ENCODE data around the gene MAB21L1. TPM values are rescaled to one million over a fixed set of nuclear protein-coding genes. Genes with fewer than 3 reads are reported as not detected.

The MAB21L1 gene
- total RNA-seq, 4 donors from 2014 or later, result 5.2 to 11.1 (median 7.5) TPM

DNA sequence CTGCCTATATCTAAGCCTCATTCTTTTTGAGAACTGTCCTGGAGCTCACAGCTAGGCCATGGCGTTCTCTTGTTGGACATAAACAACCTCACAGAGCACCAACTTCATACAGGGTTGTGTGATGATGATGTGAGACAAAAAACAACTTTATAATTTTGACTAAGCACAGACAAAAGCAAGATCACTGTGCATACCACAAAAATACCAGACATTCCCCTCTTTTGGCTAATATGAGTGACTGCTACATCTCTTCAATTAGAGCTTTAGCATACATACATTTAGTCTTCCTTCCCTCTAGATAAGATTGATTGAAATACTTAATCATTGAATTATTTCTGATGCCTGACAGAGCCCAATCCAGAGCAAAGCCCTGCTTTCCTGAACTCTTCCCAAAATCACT, 8.3 kb downstream of the MAB21L1 start:
- Histone ChIP-seq H3K4me1 (peaks cover 0 to 11% (median 0%) of the 10 kb centered on the region in 4 donors), H3K4me3 (no peak overlapping the region), H3K27me3 (no peaks in the 10 kb centered on the region), H3K9me3 (no peaks in the 10 kb centered on the region), H3K36me3 (no peaks in the 10 kb centered on the region), H3K27ac (no peak overlapping the region)
- DNase-seq (ENCODE audit: low spot score in 2 of 2), result no peak
- WGBS, 2 donors, result 75 to 100% methylated on average over 1 of the region's 1 CpG
- TF ChIP-seq POLR2A (IDR thresholded peaks at IDR 0.05) (no peak), EP300 (IDR thresholded peaks at IDR 0.05) (no peak), CTCF (IDR thresholded peaks at IDR 0.05) (no peak)

GRCh38 chr13:35465371-35465770, 11.1 kb downstream of the MAB21L1 start:
- DNase-seq (ENCODE audit: low spot score in 2 of 2), result no peak
- peaks cover 0 to 4% (median 0%) of the 10 kb centered on the region in 4 donors for H3K4me1 ChIP-seq
- H3K27me3 ChIP-seq, result no peaks in the 10 kb centered on the region
- no peaks in the 10 kb centered on the region for H3K36me3 ChIP-seq
- H3K27ac ChIP-seq, result no peak overlapping the region
- TF ChIP-seq EP300 (IDR thresholded peaks at IDR 0.05) (no peak), POLR2A (IDR thresholded peaks at IDR 0.05) (no peak), CTCF (IDR thresholded peaks at IDR 0.05) (no peak)
- H3K9me3 ChIP-seq, result no peaks in the 10 kb centered on the region
- no peak overlapping the region for H3K4me3 ChIP-seq
- WGBS, 2 donors, result 93% methylated on average over 3 of the region's 3 CpGs

DNA sequence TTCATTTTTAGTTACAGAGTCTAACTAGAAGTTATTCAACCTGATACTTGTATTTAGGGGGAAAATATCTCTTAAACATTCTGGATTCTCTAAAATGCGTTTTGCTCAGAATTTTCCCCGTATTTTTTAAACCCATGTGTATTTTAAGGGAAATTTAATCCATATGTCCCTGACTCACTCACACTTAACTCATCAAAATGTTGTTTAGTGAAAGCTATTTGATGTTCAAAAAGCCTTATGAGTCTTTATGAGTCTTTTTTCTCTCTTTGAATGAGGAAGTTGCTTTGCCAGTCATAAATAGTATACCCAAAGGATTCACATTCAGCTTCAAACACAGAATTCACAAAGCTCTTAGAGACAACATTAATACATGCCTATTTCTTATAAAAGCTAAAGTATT, 16.4 kb downstream of the MAB21L1 start:
- no peaks in the 10 kb centered on the region for H3K9me3 ChIP-seq
- no peak overlapping the region for H3K4me3 ChIP-seq
- no peak for DNase-seq (ENCODE audit: low spot score in 2 of 2)
- H3K36me3 ChIP-seq, result no peaks in the 10 kb centered on the region
- no peak overlapping the region for H3K27ac ChIP-seq
- no peaks in the 10 kb centered on the region for H3K27me3 ChIP-seq
- no peaks in the 10 kb centered on the region for H3K4me1 ChIP-seq
- no peak for TF ChIP-seq POLR2A (IDR thresholded peaks at IDR 0.05)
- no peak for TF ChIP-seq EP300 (IDR thresholded peaks at IDR 0.05)
- TF ChIP-seq CTCF (IDR thresholded peaks at IDR 0.05), result no peak
- WGBS, 2 donors, result 78 to 79% methylated on average over 2 of the region's 2 CpGs

DNA sequence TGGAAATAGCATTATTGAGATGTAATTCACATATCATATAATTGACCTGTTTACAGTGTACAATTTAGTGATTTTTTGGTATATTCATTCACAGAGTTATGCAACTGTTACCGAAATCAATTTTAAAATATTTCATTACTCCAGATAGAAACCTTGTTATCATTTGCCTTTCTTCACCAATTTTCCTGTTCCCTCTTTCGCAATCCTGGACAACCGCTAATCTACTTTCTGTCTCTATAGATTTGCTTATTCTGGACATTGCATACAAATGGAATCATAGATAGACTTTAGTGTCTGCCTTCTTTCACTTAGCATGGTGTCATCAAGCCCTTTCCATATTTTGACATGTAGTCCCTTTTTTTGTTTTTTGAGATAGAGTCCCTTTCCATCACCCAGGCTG, 19.2 kb downstream of the MAB21L1 start:
- H3K36me3 ChIP-seq, result peaks cover 0 to 7% (median 0%) of the 10 kb centered on the region in 3 donors
- H3K4me1 ChIP-seq, result no peaks in the 10 kb centered on the region
- no peaks in the 10 kb centered on the region for H3K9me3 ChIP-seq
- H3K4me3 ChIP-seq, result no peak overlapping the region
- DNase-seq (ENCODE audit: low spot score in 2 of 2), result no peak
- H3K27ac ChIP-seq, result no peak overlapping the region
- TF ChIP-seq EP300 (IDR thresholded peaks at IDR 0.05) (no peak), CTCF (IDR thresholded peaks at IDR 0.05) (no peak), POLR2A (IDR thresholded peaks at IDR 0.05) (no peak)
- WGBS, 2 donors, result 97 to 99% methylated on average over 3 of the region's 3 CpGs
- no peaks in the 10 kb centered on the region for H3K27me3 ChIP-seq

DNA sequence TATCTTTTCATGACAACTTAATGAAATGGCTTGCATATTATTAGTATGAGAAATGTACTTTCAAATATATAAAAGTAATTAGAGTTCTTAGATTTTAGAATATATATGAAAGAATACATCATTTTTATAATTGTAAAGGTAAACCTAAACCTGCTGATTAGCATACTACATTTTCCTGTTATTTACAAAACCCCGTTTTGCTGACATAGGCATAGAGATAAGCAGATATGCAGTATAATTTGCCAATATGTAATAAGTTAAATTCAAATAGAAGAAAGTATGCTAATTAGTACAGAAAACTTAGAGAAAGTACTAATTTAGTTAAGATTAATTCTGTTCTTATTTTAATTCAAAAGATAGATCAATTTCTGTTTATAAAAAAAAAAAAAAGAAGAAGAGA, 21.5 kb downstream of the MAB21L1 start:
- Histone ChIP-seq H3K4me1 (no peaks in the 10 kb centered on the region), H3K9me3 (no peaks in the 10 kb centered on the region), H3K4me3 (no peak overlapping the region), H3K27me3 (no peaks in the 10 kb centered on the region), H3K36me3 (peaks cover 0 to 7% (median 0%) of the 10 kb centered on the region in 3 donors), H3K27ac (no peak overlapping the region)
- WGBS, 2 donors, result 93 to 97% methylated on average over 1 of the region's 1 CpG
- DNase-seq (ENCODE audit: low spot score in 2 of 2), result no peak
- TF ChIP-seq CTCF (IDR thresholded peaks at IDR 0.05) (no peak), EP300 (IDR thresholded peaks at IDR 0.05) (no peak), POLR2A (IDR thresholded peaks at IDR 0.05) (no peak)
